ENCODE data around the gene LMO3. TPM values are rescaled to one million over a fixed set of nuclear protein-coding genes. Genes with fewer than 3 reads are reported as not detected.

The LMO3 gene
- total and polyA plus RNA-seq, 2 of the 8 experiments (the other 6 are each of a cell fraction or from before 2014, with no cell fraction given), result 4.7 to 16.7 TPM

DNA sequence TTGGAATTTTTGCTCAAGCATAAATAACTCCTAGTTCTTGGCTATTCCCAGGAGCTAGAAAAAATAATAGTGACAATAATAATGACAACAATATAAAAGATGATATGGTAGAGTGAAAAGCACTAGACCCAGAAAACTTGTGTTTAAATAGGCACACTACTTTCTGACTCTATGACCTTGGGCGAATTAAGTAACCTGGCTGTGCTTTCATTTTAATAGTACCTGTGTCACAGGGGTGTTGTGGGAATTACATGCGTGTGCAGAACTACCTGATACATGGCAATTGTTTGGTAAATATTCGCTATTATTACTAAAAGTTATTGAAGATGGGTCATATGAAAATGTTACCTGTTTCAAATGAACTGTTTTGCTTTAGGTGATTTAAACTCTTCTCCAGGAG lies 60.1 kb downstream of the LMO3 start:
- H2BK12ac ChIP-seq (ENCODE audit: low read depth, low read length), result no peak overlapping the region
- no peak overlapping the region for H3K9ac ChIP-seq (replicated peaks in 1 of 4; ENCODE audit: extremely low read depth in 1 of 4, low read depth in 3 of 4, low read length in 3 of 4)
- H3K4me2 ChIP-seq (ENCODE audit: insufficient read depth in 1 of 2, low read depth in 2 of 2, low read length in 2 of 2), result no peak overlapping the region
- H4K5ac ChIP-seq (ENCODE audit: insufficient read length, low read depth, low read length), result no peak overlapping the region
- H2AK5ac ChIP-seq (ENCODE audit: low read depth, low read length), result no peak overlapping the region
- no peak overlapping the region for H2BK120ac ChIP-seq (replicated peaks; ENCODE audit: low read depth, low read length)
- no peak overlapping the region for H4K8ac ChIP-seq (ENCODE audit: extremely low read depth, insufficient read depth, low read length)
- H4K91ac ChIP-seq (replicated peaks; ENCODE audit: insufficient read length, low read length), result no peak overlapping the region
- no peak overlapping the region for H2BK5ac ChIP-seq (ENCODE audit: low read depth, low read length)
- 92% methylated on average over 3 of the region's 3 CpGs; no CpG with 5 or more reads in 1 of the 2 experiments for WGBS, 2 experiments (ENCODE audit: extremely low coverage in 1 of 2, insufficient coverage in 1 of 2, insufficient read length in 1 of 2, insufficient replicate concordance in 2 of 2, low coverage in 1 of 2, low lambda C conversion rate in 2 of 2, missing lambda C conversion rate in 1 of 2)
- no peaks in the 10 kb centered on the region for H3K4me1 ChIP-seq (replicated peaks in 1 of 4; ENCODE audit: control insufficient read depth in 3 of 4, insufficient read depth in 4 of 4, low read length in 3 of 4)
- no peak overlapping the region for H2BK20ac ChIP-seq (ENCODE audit: low read length)
- TF ChIP-seq GABPA (IDR thresholded peaks at IDR 0.05; ENCODE audit: borderline replicate concordance, insufficient read depth, low read length), result no peak
- no peak for TF ChIP-seq SRF (IDR thresholded peaks at IDR 0.05; ENCODE audit: low read depth, low read length)
- no peak for TF ChIP-seq EGR1 (IDR thresholded peaks at IDR 0.05; ENCODE audit: borderline replicate concordance, low read depth, low read length)
- no peak for TF ChIP-seq RNF2 (IDR thresholded peaks at IDR 0.05; ENCODE audit: borderline replicate concordance, low read depth, low read length, missing control alignments, poor library complexity, severe bottlenecking)
- TF ChIP-seq NANOG (IDR thresholded peaks at IDR 0.05; ENCODE audit: insufficient read depth, low read depth, low read length, poor library complexity, severe bottlenecking), result no peak
- no peak for TF ChIP-seq CTBP2 (IDR thresholded peaks at IDR 0.05; ENCODE audit: borderline replicate concordance, insufficient read depth, insufficient read length, low read length)
- TF ChIP-seq SIN3A (conservative IDR thresholded peaks at IDR 0.05 in 1 of 2, IDR thresholded peaks at IDR 0.05 in 1 of 2; ENCODE audit: low read depth in 1 of 2, low read length in 2 of 2), result no peak
- no peak for TF ChIP-seq KDM5A (IDR thresholded peaks at IDR 0.05; ENCODE audit: low read length)
- no peak for TF ChIP-seq CEBPB (IDR thresholded peaks at IDR 0.05; ENCODE audit: low read depth, low read length)
- TF ChIP-seq CREB1 (IDR thresholded peaks at IDR 0.05), result no peak
- TF ChIP-seq BACH1 (IDR thresholded peaks at IDR 0.05; ENCODE audit: low read length), result no peak
- TF ChIP-seq, protein P1, sequence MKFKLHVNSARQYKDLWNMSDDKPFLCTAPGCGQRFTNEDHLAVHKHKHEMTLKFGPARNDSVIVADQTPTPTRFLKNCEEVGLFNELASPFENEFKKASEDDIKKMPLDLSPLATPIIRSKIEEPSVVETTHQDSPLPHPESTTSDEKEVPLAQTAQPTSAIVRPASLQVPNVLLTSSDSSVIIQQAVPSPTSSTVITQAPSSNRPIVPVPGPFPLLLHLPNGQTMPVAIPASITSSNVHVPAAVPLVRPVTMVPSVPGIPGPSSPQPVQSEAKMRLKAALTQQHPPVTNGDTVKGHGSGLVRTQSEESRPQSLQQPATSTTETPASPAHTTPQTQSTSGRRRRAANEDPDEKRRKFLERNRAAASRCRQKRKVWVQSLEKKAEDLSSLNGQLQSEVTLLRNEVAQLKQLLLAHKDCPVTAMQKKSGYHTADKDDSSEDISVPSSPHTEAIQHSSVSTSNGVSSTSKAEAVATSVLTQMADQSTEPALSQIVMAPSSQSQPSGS (IDR thresholded peaks at IDR 0.05; ENCODE audit: low read length), result no peak
- no peak overlapping the region for H3K14ac ChIP-seq (ENCODE audit: insufficient read length)
- H3K79me1 ChIP-seq (ENCODE audit: low read depth, low read length), result no peaks in the 10 kb centered on the region
- H4K20me1 ChIP-seq (replicated peaks in 1 of 2; ENCODE audit: control insufficient read depth in 1 of 2, insufficient read depth in 2 of 2, low read length in 2 of 2), result no peaks in the 10 kb centered on the region
- H3K27ac ChIP-seq (ENCODE audit: low read depth, low read length), result no peak overlapping the region
- H3K4ac ChIP-seq (replicated peaks; ENCODE audit: insufficient read length, low read depth, low read length), result no peak overlapping the region
- no peak overlapping the region for H2BK15ac ChIP-seq (ENCODE audit: low read length)
- H3K36me3 ChIP-seq (ENCODE audit: control insufficient read depth in 2 of 4, insufficient read depth in 4 of 4, low read length in 3 of 4), result no peaks in the 10 kb centered on the region
- no peaks in the 10 kb centered on the region for H3K79me2 ChIP-seq (ENCODE audit: control insufficient read depth in 1 of 2, insufficient read depth in 2 of 2, low read length in 2 of 2)
- no peak for FAIRE-seq
- no peak for DNase-seq (ENCODE audit: low read depth in 1 of 2, low spot score in 2 of 2)
- no peak overlapping the region for H3K23ac ChIP-seq (ENCODE audit: insufficient read length)
- H3K23me2 ChIP-seq (ENCODE audit: low read depth, low read length), result no peaks in the 10 kb centered on the region
- CTCF ChIA-PET (ENCODE audit: partially characterized antibody), result no interaction called here
- no peak overlapping the region for H2AFZ ChIP-seq (ENCODE audit: low read length)
- H3K9me3 ChIP-seq (ENCODE audit: insufficient read depth in 2 of 2, low read depth in 1 of 2, low read length in 1 of 2), result no peaks in the 10 kb centered on the region
- no peak overlapping the region for H3K56ac ChIP-seq (replicated peaks; ENCODE audit: insufficient read length, low read depth, low read length)
- no peak overlapping the region for H3K18ac ChIP-seq (ENCODE audit: extremely low read depth, low read length)
- H3K27me3 ChIP-seq (replicated peaks in 1 of 4; ENCODE audit: control insufficient read depth in 3 of 4, extremely low read depth in 1 of 4, insufficient read depth in 3 of 4, low read length in 3 of 4), result peaks cover 0 to 1% (median 0%) of the 10 kb centered on the region in 4 experiments; a peak in 1 of 7 replicates
- POLR2A ChIA-PET (ENCODE audit: partially characterized antibody), result no interaction called here
- H3K4me3 ChIP-seq (ENCODE audit: extremely low read depth in 1 of 4, insufficient read depth in 2 of 4, low read depth in 3 of 4, low read length in 4 of 4), result no peak overlapping the region

Data from H1 (cell line).